AG09309 (cell line): ENCODE results near the gene OTOF.

Experiments
- DNase-seq: peaks from one replicate; pipeline ENCODE4 v3.0.0-alpha.2; 2010; ENCODE audit warnings: low read depth
- H3K4me3 ChIP-seq: 2 replicates; pipeline ENCODE4 v1.5.1; 2011; ENCODE audit warnings: mild to moderate bottlenecking, low read depth, low read length, moderate library complexity; ENCODE audit not compliant: control insufficient read depth
- TF ChIP-seq, protein P1 (sequence below): IDR thresholded peaks from 2 replicates; pipeline ENCODE4 v1.5.1; 2011; ENCODE audit warnings: mild to moderate bottlenecking, low read depth, low read length, inconsistent platforms; ENCODE audit not compliant: insufficient read depth, control insufficient read depth; ENCODE audit errors: missing control alignments

The OTOF gene

DNA sequence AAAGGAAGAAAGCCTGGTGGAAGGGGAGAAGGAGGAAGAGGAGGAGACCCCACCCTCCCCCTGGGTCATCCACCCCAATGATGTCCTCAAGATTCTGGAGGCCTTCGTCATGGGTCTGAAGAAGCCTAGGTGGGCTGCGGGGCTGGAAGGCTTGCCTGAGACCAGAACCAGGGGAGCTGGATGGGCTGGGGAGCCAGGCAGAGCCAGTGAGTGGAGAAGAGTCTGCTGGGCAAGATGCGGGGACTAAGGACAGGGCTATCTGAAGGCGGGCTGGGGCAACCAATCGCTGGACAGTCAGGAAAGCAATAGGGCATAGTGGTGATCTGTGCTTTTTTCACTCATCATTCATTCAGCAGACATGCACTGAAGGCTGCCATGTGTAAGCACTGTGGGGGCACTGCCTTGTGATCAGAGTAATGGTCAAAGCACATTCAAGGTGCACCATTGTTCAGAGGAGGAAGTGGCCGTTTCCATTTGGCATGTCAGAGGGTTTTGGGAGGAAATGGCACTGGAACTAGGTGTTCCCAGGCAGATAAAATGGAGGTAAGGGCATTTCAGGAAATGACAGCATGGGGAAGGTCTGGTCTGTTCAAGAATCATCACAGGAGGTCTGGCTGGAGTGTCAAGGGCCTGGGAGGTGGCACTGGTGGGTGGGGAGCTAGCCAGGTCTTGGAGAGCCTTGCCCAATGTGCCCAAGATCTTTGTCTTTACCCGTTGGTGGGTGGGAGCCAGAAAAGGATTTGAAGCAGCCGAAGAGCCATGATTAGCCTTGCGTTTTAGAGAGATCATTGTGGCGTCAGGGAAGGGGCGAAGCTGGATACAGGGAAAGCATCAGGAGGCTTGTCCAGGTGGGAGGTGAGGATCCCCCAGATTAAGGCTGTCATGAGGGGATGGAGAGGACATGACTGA lies 24.2 kb downstream of the OTOF start:
- H3K4me3 ChIP-seq, result no peak overlapping the region
- TF ChIP-seq, protein P1, sequence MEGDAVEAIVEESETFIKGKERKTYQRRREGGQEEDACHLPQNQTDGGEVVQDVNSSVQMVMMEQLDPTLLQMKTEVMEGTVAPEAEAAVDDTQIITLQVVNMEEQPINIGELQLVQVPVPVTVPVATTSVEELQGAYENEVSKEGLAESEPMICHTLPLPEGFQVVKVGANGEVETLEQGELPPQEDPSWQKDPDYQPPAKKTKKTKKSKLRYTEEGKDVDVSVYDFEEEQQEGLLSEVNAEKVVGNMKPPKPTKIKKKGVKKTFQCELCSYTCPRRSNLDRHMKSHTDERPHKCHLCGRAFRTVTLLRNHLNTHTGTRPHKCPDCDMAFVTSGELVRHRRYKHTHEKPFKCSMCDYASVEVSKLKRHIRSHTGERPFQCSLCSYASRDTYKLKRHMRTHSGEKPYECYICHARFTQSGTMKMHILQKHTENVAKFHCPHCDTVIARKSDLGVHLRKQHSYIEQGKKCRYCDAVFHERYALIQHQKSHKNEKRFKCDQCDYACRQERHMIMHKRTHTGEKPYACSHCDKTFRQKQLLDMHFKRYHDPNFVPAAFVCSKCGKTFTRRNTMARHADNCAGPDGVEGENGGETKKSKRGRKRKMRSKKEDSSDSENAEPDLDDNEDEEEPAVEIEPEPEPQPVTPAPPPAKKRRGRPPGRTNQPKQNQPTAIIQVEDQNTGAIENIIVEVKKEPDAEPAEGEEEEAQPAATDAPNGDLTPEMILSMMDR, result no peak

DNA sequence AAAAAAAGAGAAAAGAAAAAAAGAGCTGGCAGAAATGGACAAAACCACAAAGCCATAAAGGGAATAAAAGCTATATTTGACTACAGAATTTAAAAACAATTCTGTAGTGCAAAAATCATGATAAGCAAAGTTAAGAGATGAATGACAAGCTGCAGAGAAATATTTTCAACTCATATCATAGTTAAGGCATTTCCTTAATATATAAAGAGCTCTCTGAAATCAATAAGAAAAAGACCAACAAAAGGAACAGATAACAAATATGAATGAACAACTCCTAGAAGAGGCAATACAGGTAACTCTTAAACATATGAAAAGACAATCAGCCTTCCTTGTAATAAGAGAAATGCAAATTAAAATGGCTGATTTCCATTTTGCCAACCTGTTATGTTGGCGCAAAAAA lies 26.2 kb downstream of the OTOF start:
- TF ChIP-seq, protein P1, result no peak
- no peak for DNase-seq
- no peak overlapping the region for H3K4me3 ChIP-seq

More for the DNA sequence above, 24.2 kb downstream of the OTOF start:
- DNase-seq, result no peak

DNA sequence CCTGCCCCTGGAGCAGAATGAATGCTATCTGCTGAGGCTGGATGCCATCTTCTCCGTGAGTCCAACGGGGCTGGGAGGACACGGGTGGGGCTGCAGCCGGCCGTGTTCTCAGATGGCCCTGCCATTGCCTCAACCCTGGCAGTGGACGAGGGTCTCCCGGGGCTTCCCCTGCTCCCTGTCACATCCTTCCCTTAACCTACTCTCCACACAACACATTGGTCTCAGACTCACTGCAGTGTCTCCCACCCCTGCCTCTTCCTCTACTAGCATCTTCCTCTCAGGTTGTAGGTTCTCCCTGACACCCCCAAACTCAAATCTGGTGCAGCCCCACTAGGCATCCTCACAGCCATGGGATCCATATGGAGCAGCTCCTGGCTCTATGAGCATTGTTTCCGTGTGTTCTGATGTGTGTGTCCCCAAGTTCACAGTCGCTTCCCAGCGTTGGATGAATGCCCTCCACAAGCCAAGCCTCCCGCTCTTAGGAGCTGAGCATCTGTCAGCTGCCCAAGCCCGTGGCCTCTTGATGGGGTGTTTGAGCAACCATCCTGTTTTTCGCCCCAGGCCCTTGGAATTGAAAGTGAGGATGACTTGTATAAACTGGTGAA lies 27.8 kb downstream of the OTOF start:
- H3K4me3 ChIP-seq, result no peak overlapping the region
- TF ChIP-seq, protein P1, result no peak
- DNase-seq, result no peak

DNA sequence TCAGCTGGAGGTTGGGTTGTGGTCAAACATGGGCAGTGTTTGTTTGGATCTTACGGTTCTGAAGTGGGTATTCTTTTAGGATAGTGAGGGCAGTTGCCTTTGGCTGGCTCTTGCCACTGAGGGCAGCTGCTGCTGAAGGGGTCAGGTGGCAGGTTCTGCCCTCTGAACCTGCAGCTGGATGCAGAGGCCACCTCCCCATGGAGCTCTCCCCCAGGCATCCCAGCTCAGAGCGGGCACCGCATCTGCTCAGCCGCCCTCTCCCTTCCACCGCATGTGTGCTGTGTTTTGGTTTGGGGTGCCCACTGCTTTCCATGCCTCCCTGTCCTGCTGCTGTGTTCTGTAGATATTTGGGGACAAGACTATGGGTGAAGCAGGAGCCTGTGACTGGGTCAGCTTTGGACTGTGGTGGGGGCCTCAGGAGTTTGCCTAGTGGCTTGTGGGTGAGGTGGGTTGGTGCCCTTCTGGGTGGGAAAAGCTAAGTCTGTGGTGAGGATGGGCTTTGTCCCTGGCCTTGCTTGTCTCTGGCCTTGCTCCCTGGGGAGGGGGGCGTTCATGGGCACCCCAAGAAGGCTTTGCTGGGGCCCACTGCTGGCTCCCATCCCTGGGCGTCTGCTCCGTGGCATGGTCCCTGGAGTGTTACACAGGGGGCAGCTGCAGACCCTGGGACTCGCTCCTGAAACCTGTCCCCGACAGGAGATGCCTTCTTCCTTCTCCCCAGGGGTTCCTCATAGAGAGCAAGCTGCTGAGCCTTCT lies 28.5 kb downstream of the OTOF start:
- no peak overlapping the region for H3K4me3 ChIP-seq
- no peak for DNase-seq
- TF ChIP-seq, protein P1, result no peak

DNA sequence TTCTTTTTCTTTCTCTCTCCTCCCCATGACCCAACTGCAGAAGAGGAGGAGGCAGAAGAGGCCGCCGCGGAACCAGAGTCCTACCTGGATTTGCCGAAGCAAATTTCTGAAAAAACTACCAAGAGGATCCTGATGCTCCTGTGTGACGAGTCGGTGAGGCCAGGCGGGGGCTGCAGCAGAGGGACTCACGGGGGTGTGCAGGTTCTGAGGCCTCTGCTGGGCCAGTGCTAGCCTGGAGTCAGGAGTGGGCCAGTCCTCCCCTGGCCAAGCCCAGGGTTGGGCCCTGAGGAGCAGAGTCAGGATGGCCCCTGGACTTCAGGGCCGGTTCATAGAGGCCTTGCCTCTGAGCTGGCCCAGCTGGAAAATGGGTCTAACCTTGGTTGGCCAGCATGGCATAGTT lies 29.3 kb downstream of the OTOF start:
- no peak overlapping the region for H3K4me3 ChIP-seq
- DNase-seq, result no peak
- TF ChIP-seq, protein P1, result no peak

DNA sequence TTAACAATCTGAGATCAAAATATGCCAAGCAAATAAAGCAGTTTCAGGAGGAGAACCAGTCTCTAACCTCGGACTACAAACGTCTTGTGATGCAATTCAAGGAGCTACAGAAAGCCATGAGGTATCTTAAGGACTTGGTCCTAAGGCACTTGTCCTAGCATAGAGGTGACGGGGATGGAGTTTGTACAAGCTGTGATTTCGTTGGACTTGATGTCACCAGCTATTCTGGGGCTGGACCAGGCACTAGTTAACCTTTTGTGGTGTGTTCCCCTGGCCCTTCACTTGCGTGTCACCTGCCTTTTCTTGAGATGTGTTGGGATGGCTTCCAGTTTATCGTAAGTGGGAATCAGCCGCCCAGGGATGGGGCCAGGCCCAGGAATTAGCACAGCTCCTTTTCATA lies 33.7 kb downstream of the OTOF start:
- H3K4me3 ChIP-seq, result no peak overlapping the region
- no peak for DNase-seq
- TF ChIP-seq, protein P1, result no peak
